SK-N-SH treated with all-trans-retinoic acid at 6 μM for 48 hours (cell line): ENCODE measurements around the gene RANBP1.

ENCODE experiments used
- ATAC-seq: fragments of 200-7000 bp; cut with Tn5 transposase; 3 replicates; pipeline ENCODE4 v1.9.1; 2020; ENCODE audit warnings: mild to moderate bottlenecking, moderate library complexity
- ARNTL ChIP-seq: fragments of 450-650 bp; formaldehyde crosslinking; IDR thresholded peaks from 2 replicates; pipeline ENCODE4 v1.5.0; 2020; ENCODE audit warnings: low read depth, mild to moderate bottlenecking, moderate library complexity, borderline replicate concordance
- BACH2 ChIP-seq: fragments of 250-450 bp; sonication (Bioruptor Pico); IDR thresholded peaks from 2 replicates; pipeline ENCODE4 v1.9.0; 2021; ENCODE audit warnings: mild to moderate bottlenecking, borderline replicate concordance
- GLIS3 ChIP-seq: fragments of 250-450 bp; sonication (Bioruptor Pico); IDR thresholded peaks from 2 replicates; pipeline ENCODE4 v1.5.0; 2020; ENCODE audit warnings: mild to moderate bottlenecking, moderate library complexity
- ISL1 ChIP-seq: fragments of 250-450 bp; sonication (Bioruptor Pico); IDR thresholded peaks from 2 replicates; pipeline ENCODE4 v2.1.2; 2022; ENCODE audit warnings: mild to moderate bottlenecking, moderate library complexity
- OSR1 ChIP-seq: fragments of 250-450 bp; sonication (Bioruptor Pico); IDR thresholded peaks from 2 replicates; pipeline ENCODE4 v1.8.0; 2022; ENCODE audit warnings: moderate library complexity, mild to moderate bottlenecking, inconsistent platforms
- PPARA ChIP-seq: fragments of 250-450 bp; sonication (Bioruptor Pico); IDR thresholded peaks from 2 replicates; pipeline ENCODE4 v1.5.0; 2020; ENCODE audit warnings: mild to moderate bottlenecking, borderline replicate concordance
- RARB ChIP-seq: fragments of 250-450 bp; sonication (Bioruptor Pico); IDR thresholded peaks from 2 replicates; pipeline ENCODE4 v1.8.0; 2021; ENCODE audit warnings: mild to moderate bottlenecking, moderate library complexity
- SNAI2 ChIP-seq: fragments of 250-450 bp; sonication (Bioruptor Pico); IDR thresholded peaks from 2 replicates; pipeline ENCODE4 v1.5.0; 2020; ENCODE audit warnings: mild to moderate bottlenecking, moderate library complexity
- TCF4 ChIP-seq: fragments of 250-450 bp; sonication (Bioruptor Pico); IDR thresholded peaks from 2 replicates; pipeline ENCODE4 v1.8.0; 2021; ENCODE audit warnings: mild to moderate bottlenecking, moderate library complexity, borderline replicate concordance
- TOX ChIP-seq: fragments of 250-450 bp; sonication (Bioruptor Pico); IDR thresholded peaks from 2 replicates; pipeline ENCODE4 v1.8.0; 2021; ENCODE audit warnings: mild to moderate bottlenecking, moderate library complexity, borderline replicate concordance
- ZNF565 ChIP-seq: fragments of 450-650 bp; formaldehyde crosslinking; conservative IDR thresholded peaks from 2 replicates; pipeline ENCODE4 v1.5.0; 2020; ENCODE audit warnings: low read depth, mild to moderate bottlenecking, moderate library complexity
- ZNF70 ChIP-seq: fragments of 450-650 bp; formaldehyde crosslinking; IDR thresholded peaks from 2 replicates; pipeline ENCODE4 v1.5.0; 2020; ENCODE audit warnings: mild to moderate bottlenecking, moderate library complexity
- TF ChIP-seq, protein P1 (sequence below): fragments of 250-450 bp; sonication (Bioruptor Pico); IDR thresholded peaks from 2 replicates; pipeline ENCODE4 v1.5.0; 2020; ENCODE audit warnings: mild to moderate bottlenecking, moderate library complexity
- TF ChIP-seq, protein P2 (sequence below): fragments of 250-450 bp; sonication (Bioruptor Pico); IDR thresholded peaks from 2 replicates; pipeline ENCODE4 v1.5.1; 2020; ENCODE audit warnings: low read depth, mild to moderate bottlenecking, moderate library complexity
- TF ChIP-seq, protein P3 (sequence below): fragments of 250-450 bp; sonication (Bioruptor Pico); IDR thresholded peaks from 2 replicates; pipeline ENCODE4 v1.8.0; 2020; ENCODE audit warnings: mild to moderate bottlenecking, moderate library complexity, borderline replicate concordance
- TF ChIP-seq, protein P4 (sequence below): fragments of 250-450 bp; sonication (Bioruptor Pico); IDR thresholded peaks from 2 replicates; pipeline ENCODE4 v1.5.1; 2021; ENCODE audit warnings: mild to moderate bottlenecking, moderate library complexity

The RANBP1 gene

DNA sequence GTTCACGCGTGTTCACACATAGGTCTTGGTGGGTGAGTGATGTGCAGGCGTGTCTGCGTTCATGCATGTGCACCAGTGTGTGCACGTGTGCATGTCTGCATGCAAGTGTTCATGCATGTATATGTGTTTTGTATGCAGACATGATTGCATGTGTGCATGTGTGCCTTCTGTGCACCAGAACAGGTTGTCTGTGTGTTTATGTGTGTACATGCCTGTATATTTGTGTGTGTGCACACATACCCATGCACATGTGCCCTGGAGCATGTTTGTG lies 20.6 kb downstream of the RANBP1 start:
- no peak for ATAC-seq
- TF ChIP-seq ZNF70 (CRISPR knock-in tag), result no peak
- no peak for TF ChIP-seq BACH2 (CRISPR knock-in tag)
- TF ChIP-seq SNAI2 (CRISPR knock-in tag), result no peak
- no peak for TF ChIP-seq TOX (CRISPR knock-in tag)
- TF ChIP-seq, protein P1, sequence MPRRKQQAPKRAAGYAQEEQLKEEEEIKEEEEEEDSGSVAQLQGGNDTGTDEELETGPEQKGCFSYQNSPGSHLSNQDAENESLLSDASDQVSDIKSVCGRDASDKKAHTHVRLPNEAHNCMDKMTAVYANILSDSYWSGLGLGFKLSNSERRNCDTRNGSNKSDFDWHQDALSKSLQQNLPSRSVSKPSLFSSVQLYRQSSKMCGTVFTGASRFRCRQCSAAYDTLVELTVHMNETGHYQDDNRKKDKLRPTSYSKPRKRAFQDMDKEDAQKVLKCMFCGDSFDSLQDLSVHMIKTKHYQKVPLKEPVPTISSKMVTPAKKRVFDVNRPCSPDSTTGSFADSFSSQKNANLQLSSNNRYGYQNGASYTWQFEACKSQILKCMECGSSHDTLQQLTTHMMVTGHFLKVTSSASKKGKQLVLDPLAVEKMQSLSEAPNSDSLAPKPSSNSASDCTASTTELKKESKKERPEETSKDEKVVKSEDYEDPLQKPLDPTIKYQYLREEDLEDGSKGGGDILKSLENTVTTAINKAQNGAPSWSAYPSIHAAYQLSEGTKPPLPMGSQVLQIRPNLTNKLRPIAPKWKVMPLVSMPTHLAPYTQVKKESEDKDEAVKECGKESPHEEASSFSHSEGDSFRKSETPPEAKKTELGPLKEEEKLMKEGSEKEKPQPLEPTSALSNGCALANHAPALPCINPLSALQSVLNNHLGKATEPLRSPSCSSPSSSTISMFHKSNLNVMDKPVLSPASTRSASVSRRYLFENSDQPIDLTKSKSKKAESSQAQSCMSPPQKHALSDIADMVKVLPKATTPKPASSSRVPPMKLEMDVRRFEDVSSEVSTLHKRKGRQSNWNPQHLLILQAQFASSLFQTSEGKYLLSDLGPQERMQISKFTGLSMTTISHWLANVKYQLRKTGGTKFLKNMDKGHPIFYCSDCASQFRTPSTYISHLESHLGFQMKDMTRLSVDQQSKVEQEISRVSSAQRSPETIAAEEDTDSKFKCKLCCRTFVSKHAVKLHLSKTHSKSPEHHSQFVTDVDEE, result no peak
- TF ChIP-seq, all 23 proteins: peak for 0

DNA sequence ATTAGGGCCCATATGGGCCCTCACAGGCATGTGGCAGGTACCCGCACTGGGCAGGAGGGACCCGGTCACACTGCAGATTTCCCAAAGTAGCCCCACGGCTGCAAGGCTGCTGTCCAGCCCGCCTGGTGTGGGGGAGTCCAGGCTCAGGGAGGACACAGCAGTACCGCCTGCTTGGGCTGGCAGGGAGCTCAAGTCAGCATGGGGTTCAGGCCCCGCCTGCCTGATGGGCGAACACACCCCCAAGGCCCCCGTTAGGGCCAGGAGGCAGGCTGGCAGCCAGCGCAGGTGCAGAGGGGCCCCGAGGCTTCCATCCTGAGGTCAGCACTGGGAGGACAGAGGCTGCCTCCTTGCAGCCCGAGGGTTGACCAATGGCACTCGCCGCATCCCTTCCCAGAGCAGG lies 21.2 kb downstream of the RANBP1 start:
- no peak for ATAC-seq
- no peak for TF ChIP-seq PPARA (CRISPR knock-in tag)
- no peak for TF ChIP-seq ISL1 (CRISPR knock-in tag)
- TF ChIP-seq RARB, result no peak
- no peak for TF ChIP-seq TCF4 (CRISPR knock-in tag)

DNA sequence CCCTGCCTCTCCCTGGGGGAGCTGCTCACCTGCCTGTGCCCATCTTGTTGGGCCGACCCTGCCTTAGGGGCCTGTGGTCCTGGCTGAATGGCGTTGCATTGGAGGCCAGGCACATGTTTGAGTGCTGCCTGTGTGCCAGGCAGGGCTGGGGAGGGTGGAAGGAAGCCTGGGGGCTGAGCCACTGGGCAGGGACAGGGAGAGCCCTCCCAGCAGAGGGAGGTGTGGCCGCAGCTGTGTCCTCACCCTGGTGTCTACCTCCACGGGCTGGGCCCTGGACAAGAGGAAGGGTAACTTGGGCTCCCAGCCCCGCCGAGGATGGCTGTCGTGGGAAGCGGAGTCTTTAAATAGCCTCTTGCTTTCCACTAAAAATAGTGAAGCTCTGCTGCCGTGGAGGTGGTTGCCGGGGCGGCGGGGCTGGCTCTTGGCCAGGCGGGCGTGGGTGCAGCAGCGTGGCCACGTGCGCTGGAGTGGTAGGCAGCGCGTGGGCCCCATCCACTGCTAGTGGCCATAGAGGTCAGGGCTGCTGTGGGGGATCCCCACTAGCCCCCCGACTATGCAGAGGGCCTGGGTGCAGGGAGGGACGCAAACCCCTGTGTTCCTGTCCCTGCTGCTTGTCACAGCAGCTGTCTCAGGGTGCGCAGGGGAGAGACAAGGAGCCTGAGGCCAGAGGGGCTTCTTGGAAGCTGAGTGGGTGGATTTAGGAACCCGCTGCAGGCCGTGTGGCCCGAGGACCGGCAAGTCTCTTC lies 21.9 kb downstream of the RANBP1 start:
- TF ChIP-seq, protein P2, sequence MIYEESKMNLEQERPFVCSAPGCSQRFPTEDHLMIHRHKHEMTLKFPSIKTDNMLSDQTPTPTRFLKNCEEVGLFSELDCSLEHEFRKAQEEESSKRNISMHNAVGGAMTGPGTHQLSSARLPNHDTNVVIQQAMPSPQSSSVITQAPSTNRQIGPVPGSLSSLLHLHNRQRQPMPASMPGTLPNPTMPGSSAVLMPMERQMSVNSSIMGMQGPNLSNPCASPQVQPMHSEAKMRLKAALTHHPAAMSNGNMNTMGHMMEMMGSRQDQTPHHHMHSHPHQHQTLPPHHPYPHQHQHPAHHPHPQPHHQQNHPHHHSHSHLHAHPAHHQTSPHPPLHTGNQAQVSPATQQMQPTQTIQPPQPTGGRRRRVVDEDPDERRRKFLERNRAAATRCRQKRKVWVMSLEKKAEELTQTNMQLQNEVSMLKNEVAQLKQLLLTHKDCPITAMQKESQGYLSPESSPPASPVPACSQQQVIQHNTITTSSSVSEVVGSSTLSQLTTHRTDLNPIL (CRISPR knock-in tag), result no peak
- no peak for TF ChIP-seq ARNTL (CRISPR knock-in tag)
- no peak for ATAC-seq

DNA sequence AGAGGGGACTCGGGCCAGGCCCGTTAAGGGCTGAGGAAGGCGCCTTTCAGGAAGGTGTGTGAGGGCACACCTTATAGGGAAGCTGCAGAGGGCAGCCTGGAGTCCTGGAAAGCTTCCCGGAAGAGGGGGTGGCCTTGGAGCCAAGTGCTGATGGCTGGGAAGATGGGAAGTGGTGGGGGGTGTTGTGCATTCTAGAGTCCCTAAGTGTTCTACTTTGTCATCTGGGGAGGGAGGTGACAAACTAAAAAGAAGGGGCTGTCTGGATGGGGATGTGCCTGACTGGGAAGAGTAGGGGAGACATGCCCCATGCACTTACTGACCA lies 22.5 kb downstream of the RANBP1 start:
- TF ChIP-seq ZNF565 (no peak), GLIS3 (CRISPR knock-in tag) (no peak), OSR1 (no peak), SNAI2 (CRISPR knock-in tag) (no peak), RARB (no peak), PPARA (CRISPR knock-in tag) (no peak), TCF4 (CRISPR knock-in tag) (no peak), ISL1 (CRISPR knock-in tag) (no peak), TOX (CRISPR knock-in tag) (no peak)
- TF ChIP-seq, protein P3, sequence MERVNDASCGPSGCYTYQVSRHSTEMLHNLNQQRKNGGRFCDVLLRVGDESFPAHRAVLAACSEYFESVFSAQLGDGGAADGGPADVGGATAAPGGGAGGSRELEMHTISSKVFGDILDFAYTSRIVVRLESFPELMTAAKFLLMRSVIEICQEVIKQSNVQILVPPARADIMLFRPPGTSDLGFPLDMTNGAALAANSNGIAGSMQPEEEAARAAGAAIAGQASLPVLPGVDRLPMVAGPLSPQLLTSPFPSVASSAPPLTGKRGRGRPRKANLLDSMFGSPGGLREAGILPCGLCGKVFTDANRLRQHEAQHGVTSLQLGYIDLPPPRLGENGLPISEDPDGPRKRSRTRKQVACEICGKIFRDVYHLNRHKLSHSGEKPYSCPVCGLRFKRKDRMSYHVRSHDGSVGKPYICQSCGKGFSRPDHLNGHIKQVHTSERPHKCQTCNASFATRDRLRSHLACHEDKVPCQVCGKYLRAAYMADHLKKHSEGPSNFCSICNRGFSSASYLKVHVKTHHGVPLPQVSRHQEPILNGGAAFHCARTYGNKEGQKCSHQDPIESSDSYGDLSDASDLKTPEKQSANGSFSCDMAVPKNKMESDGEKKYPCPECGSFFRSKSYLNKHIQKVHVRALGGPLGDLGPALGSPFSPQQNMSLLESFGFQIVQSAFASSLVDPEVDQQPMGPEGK (CRISPR knock-in tag), result no peak
- TF ChIP-seq, protein P4, sequence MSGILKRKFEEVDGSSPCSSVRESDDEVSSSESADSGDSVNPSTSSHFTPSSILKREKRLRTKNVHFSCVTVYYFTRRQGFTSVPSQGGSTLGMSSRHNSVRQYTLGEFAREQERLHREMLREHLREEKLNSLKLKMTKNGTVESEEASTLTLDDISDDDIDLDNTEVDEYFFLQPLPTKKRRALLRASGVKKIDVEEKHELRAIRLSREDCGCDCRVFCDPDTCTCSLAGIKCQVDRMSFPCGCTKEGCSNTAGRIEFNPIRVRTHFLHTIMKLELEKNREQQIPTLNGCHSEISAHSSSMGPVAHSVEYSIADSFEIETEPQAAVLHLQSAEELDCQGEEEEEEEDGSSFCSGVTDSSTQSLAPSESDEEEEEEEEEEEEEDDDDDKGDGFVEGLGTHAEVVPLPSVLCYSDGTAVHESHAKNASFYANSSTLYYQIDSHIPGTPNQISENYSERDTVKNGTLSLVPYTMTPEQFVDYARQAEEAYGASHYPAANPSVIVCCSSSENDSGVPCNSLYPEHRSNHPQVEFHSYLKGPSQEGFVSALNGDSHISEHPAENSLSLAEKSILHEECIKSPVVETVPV (CRISPR knock-in tag), result no peak
- TF ChIP-seq, protein P1, result no peak
- ATAC-seq, result no peak
